Stimulated activated CD4-positive, alpha-beta T cell treated with anti-CD3 and anti-CD28 coated beads, Interleukin-15, amount 100 ng/mL, for 24 hours (primary cell): ENCODE results near the gene NPNT.

Source experiments
- DNase-seq: peaks from one replicate; pipeline ENCODE4 v3.0.0-alpha.2; 2020

The NPNT gene

GRCh38 chr4:105972946-105973621 lies 77.8 kb downstream of the NPNT start:
- DNase-seq: no peak

GRCh38 chr4:105976915-105977314 lies 81.6 kb downstream of the NPNT start:
- DNase-seq: no peak

GRCh38 chr4:105978684-105979296 lies 83.5 kb downstream of the NPNT start:
- DNase-seq: no peak

GRCh38 chr4:105979506-105979905 lies 84.2 kb downstream of the NPNT start:
- no peak for DNase-seq

- DNase-seq: no peak
These were observed 93.4 kb downstream of the NPNT start for GRCh38 chr4:105988671-105989070.

- DNase-seq: no peak
These were observed 94.4 kb downstream of the NPNT start for GRCh38 chr4:105989485-105990242.

- no peak for DNase-seq
These were observed 95.7 kb downstream of the NPNT start for GRCh38 chr4:105990933-105991332.

GRCh38 chr4:105991726-105992125 lies 96.5 kb downstream of the NPNT start:
- DNase-seq: no peak

- no peak for DNase-seq
These were observed 97.5 kb downstream of the NPNT start for GRCh38 chr4:105992641-105993305.

GRCh38 chr4:105994061-105994460 lies 98.8 kb downstream of the NPNT start:
- no peak for DNase-seq

GRCh38 chr4:105994841-105995501 lies 99.7 kb downstream of the NPNT start:
- no peak for DNase-seq

GRCh38 chr4:105996845-105997244 lies 101.6 kb downstream of the NPNT start:
- no peak for DNase-seq

GRCh38 chr4:105998171-105999063 lies 103.1 kb downstream of the NPNT start:
- DNase-seq: no peak

GRCh38 chr4:106002994-106003393 lies 107.7 kb downstream of the NPNT start:
- DNase-seq: no peak

- DNase-seq: no peak
These were observed 115.5 kb downstream of the NPNT start for GRCh38 chr4:106010761-106011160.

- DNase-seq: no peak
These were observed 116.1 kb downstream of the NPNT start for GRCh38 chr4:106011387-106011786.

- no peak for DNase-seq
These were observed 122.7 kb downstream of the NPNT start for GRCh38 chr4:106017975-106018374.

- no peak for DNase-seq
These were observed 124.5 kb downstream of the NPNT start for GRCh38 chr4:106019771-106020170.
